ENCODE measurements around the gene MAPKAPK2.

The MAPKAPK2 gene

GRCh38 chr1:206685769-206686477 is 1.2 kb downstream of the MAPKAPK2 start:
- Histone ChIP-seq H3K9me3 (ENCODE audit: severe bottlenecking) (no peaks in the 10 kb centered on the region), H3K36me3 (peaks cover 27% of the 10 kb centered on the region), H3K27me3 (ENCODE audit: insufficient read depth, low read depth, severe bottlenecking) (no peaks in the 10 kb centered on the region), H3K4me3 (ENCODE audit: low read depth, low read length) (peak overlapping the region; percentile 89), H3K27ac (peak overlapping the region; percentile 79)
- TF ChIP-seq CTCF (IDR thresholded peaks at IDR 0.05; ENCODE audit: low read depth, low read length), result no peak
- peak; percentile 70 for DNase-seq

GRCh38 chr1:206686478-206687249 is 2.0 kb downstream of the MAPKAPK2 start:
- H3K36me3 ChIP-seq, result peaks cover 27% of the 10 kb centered on the region
- peak overlapping the region; percentile 89 for H3K4me3 ChIP-seq (ENCODE audit: low read depth, low read length)
- TF ChIP-seq CTCF (IDR thresholded peaks at IDR 0.05; ENCODE audit: low read depth, low read length), result no peak
- H3K27ac ChIP-seq, result peak overlapping the region; percentile 79
- peak; percentile 77 for DNase-seq
- H3K27me3 ChIP-seq (ENCODE audit: insufficient read depth, low read depth, severe bottlenecking), result no peaks in the 10 kb centered on the region
- no peaks in the 10 kb centered on the region for H3K9me3 ChIP-seq (ENCODE audit: severe bottlenecking)

- H3K36me3 ChIP-seq, result peaks cover 27% of the 10 kb centered on the region
- no peaks in the 10 kb centered on the region for H3K27me3 ChIP-seq (ENCODE audit: insufficient read depth, low read depth, severe bottlenecking)
- H3K4me3 ChIP-seq (ENCODE audit: low read depth, low read length), result peak overlapping the region; percentile 89
- TF ChIP-seq CTCF (IDR thresholded peaks at IDR 0.05; ENCODE audit: low read depth, low read length), result no peak
- peak overlapping the region; percentile 79 for H3K27ac ChIP-seq
- no peak for DNase-seq
- H3K9me3 ChIP-seq (ENCODE audit: severe bottlenecking), result no peaks in the 10 kb centered on the region
These were observed 2.7 kb downstream of the MAPKAPK2 start for GRCh38 chr1:206687251-206687914.

GRCh38 chr1:206687915-206688442 is 3.3 kb downstream of the MAPKAPK2 start:
- peak overlapping the region; percentile 79 for H3K27ac ChIP-seq
- H3K4me3 ChIP-seq (ENCODE audit: low read depth, low read length), result no peak overlapping the region
- TF ChIP-seq CTCF (IDR thresholded peaks at IDR 0.05; ENCODE audit: low read depth, low read length), result no peak

GRCh38 chr1:206690516-206690915 is 5.8 kb downstream of the MAPKAPK2 start:
- Histone ChIP-seq H3K9me3 (ENCODE audit: severe bottlenecking) (no peaks in the 10 kb centered on the region), H3K36me3 (peaks cover 40% of the 10 kb centered on the region), H3K27ac (peak overlapping the region; percentile 79), H3K4me3 (ENCODE audit: low read depth, low read length) (no peak overlapping the region), H3K27me3 (ENCODE audit: insufficient read depth, low read depth, severe bottlenecking) (no peaks in the 10 kb centered on the region)
- DNase-seq, result peak; percentile 86
- TF ChIP-seq CTCF (IDR thresholded peaks at IDR 0.05; ENCODE audit: low read depth, low read length), result no peak

More at GRCh38 chr1:206687915-206688442, 3.3 kb downstream of the MAPKAPK2 start:
- no peaks in the 10 kb centered on the region for H3K27me3 ChIP-seq (ENCODE audit: insufficient read depth, low read depth, severe bottlenecking)
- peaks cover 27% of the 10 kb centered on the region for H3K36me3 ChIP-seq
- no peaks in the 10 kb centered on the region for H3K9me3 ChIP-seq (ENCODE audit: severe bottlenecking)
- peak; percentile 56 for DNase-seq
